H9 (cell line): ENCODE results near the gene FBXL19. TPM values are rescaled to one million over a fixed set of nuclear protein-coding genes. Genes with fewer than 3 reads are reported as not detected.

Source experiments
- DNase-seq: peaks from one replicate; pipeline ENCODE4 v3.0.0-alpha.2; 2017
- H2AFZ ChIP-seq: one replicate; pipeline ENCODE4 v1.6.1; 2013; ENCODE audit warnings: mild to moderate bottlenecking, low read length, control low read depth, moderate library complexity
- H2AK5ac ChIP-seq: 2 replicates; pipeline ENCODE4 v1.6.1; 2013; ENCODE audit warnings: low read length, control low read depth, mixed read lengths; ENCODE audit not compliant: insufficient read length
- H2BK120ac ChIP-seq: one replicate; pipeline ENCODE4 v1.6.1; 2013; ENCODE audit warnings: low read depth, mild to moderate bottlenecking, low read length, control low read depth, inconsistent platforms; ENCODE audit not compliant: poor library complexity, severe bottlenecking
- H2BK12ac ChIP-seq: 2 replicates; pipeline ENCODE4 v1.6.1; 2013; ENCODE audit warnings: low read length, control low read depth, mixed read lengths, low read depth; ENCODE audit not compliant: insufficient read length
- H2BK15ac ChIP-seq: 2 replicates; pipeline ENCODE4 v1.6.1; 2013; ENCODE audit warnings: low read depth, low read length, control low read depth
- H2BK20ac ChIP-seq: one replicate; pipeline ENCODE4 v1.6.1; 2013; ENCODE audit warnings: low read depth, mild to moderate bottlenecking, low read length, control low read depth, inconsistent platforms; ENCODE audit not compliant: poor library complexity, severe bottlenecking
- H2BK5ac ChIP-seq: 2 replicates; pipeline ENCODE4 v1.6.1; 2013; ENCODE audit warnings: low read length, control low read depth, mixed read lengths; ENCODE audit not compliant: insufficient read length
- H3K14ac ChIP-seq: 2 replicates; pipeline ENCODE4 v1.6.1; 2013; ENCODE audit warnings: low read length, control low read depth; ENCODE audit not compliant: insufficient read depth
- H3K18ac ChIP-seq: 2 replicates; pipeline ENCODE4 v1.6.1; 2013; ENCODE audit warnings: low read depth, mild to moderate bottlenecking, mixed read lengths, low read length, control low read depth; ENCODE audit not compliant: insufficient read length
- H3K23ac ChIP-seq: 2 replicates; pipeline ENCODE4 v1.6.1; 2013; ENCODE audit warnings: low read length, control low read depth, mixed read lengths, low read depth; ENCODE audit not compliant: insufficient read length
- H3K23me2 ChIP-seq: 2 replicates; pipeline ENCODE4 v1.6.1; 2013; ENCODE audit warnings: low read depth, mild to moderate bottlenecking, mixed read lengths, low read length, control low read depth; ENCODE audit not compliant: insufficient read length, poor library complexity, severe bottlenecking
- H3K27ac ChIP-seq: 2 replicates; pipeline ENCODE4 v1.5.1; 2013; ENCODE audit warnings: low read length, control low read depth, mixed read lengths, low read depth; ENCODE audit not compliant: insufficient read length
- H3K27me3 ChIP-seq: 2 replicates; pipeline ENCODE4 v1.6.1; 2013; ENCODE audit warnings: low read length, control low read depth, inconsistent platforms; ENCODE audit not compliant: insufficient read depth
- H3K4ac ChIP-seq: 2 replicates; pipeline ENCODE4 v1.6.1; 2013; ENCODE audit warnings: low read depth, mild to moderate bottlenecking, control low read depth, inconsistent platforms, low read length, moderate library complexity
- H3K4me1 ChIP-seq: 2 replicates; pipeline ENCODE4 v1.6.1; 2013; ENCODE audit warnings: low read length, control low read depth, inconsistent platforms; ENCODE audit not compliant: insufficient read depth
- H3K4me2 ChIP-seq: 2 replicates; pipeline ENCODE4 v1.6.1; 2013; ENCODE audit warnings: low read length, control low read depth, mixed read lengths; ENCODE audit not compliant: insufficient read length, insufficient read depth
- H3K56ac ChIP-seq: 2 replicates; pipeline ENCODE4 v1.6.1; 2013; ENCODE audit warnings: low read depth, mild to moderate bottlenecking, mixed read lengths, low read length, control low read depth; ENCODE audit not compliant: insufficient read length
- H3K79me1 ChIP-seq: 2 replicates; pipeline ENCODE4 v1.6.1; 2013; ENCODE audit warnings: low read depth, mild to moderate bottlenecking, moderate library complexity, low read length, control low read depth, inconsistent platforms; ENCODE audit not compliant: insufficient read depth, poor library complexity, severe bottlenecking
- H3K79me2 ChIP-seq: 2 replicates; pipeline ENCODE4 v1.6.1; 2013; ENCODE audit warnings: low read length, control low read depth, inconsistent platforms; ENCODE audit not compliant: insufficient read depth
- H3K9ac ChIP-seq: 2 replicates; pipeline ENCODE4 v1.6.1; 2013; ENCODE audit warnings: low read length, control low read depth, mixed read lengths; ENCODE audit not compliant: insufficient read length; ENCODE audit errors: extremely low read depth
- H3K9me3 ChIP-seq: one replicate; pipeline ENCODE4 v1.6.1; 2013; ENCODE audit warnings: low read depth, low read length, inconsistent platforms; ENCODE audit not compliant: control insufficient read depth
- H3T11ph ChIP-seq: one replicate; pipeline ENCODE4 v1.6.1; 2013; ENCODE audit warnings: mild to moderate bottlenecking, low read length, control low read depth, inconsistent platforms
- H4K20me1 ChIP-seq: one replicate; pipeline ENCODE4 v1.6.1; 2013; ENCODE audit not compliant: control insufficient read depth, insufficient read length, insufficient read depth
- H4K5ac ChIP-seq: 2 replicates; pipeline ENCODE4 v1.6.1; 2013; ENCODE audit warnings: low read depth, mild to moderate bottlenecking, mixed read lengths, low read length, control low read depth; ENCODE audit not compliant: insufficient read length
- H4K8ac ChIP-seq: replicated peaks from 2 replicates; pipeline ENCODE4 v1.6.1; 2013; ENCODE audit warnings: low read length, control low read depth, mixed read lengths, low read depth; ENCODE audit not compliant: insufficient read length
- H4K91ac ChIP-seq: 2 replicates; pipeline ENCODE4 v1.6.1; 2013; ENCODE audit warnings: low read depth, mild to moderate bottlenecking, moderate library complexity, mixed read lengths, low read length, control low read depth; ENCODE audit not compliant: insufficient read length
- H3K27ac Mint-ChIP-seq, 3 experiments: 2 replicates in 2 of 3; 3 replicates in 1 of 3; pipeline ENCODE4 v1.8.0; 2020 to 2021; ENCODE audit warnings: mixed read lengths in 3 of 3, mild to moderate bottlenecking in 1 of 3, moderate library complexity in 1 of 3
- H3K27me3 Mint-ChIP-seq: 2 replicates; pipeline ENCODE4 v1.8.0; 2021; ENCODE audit warnings: low read depth, mild to moderate bottlenecking, moderate library complexity, mixed read lengths
- H3K36me3 Mint-ChIP-seq, 3 experiments: 2 replicates in 2 of 3; 3 replicates in 1 of 3; pipeline ENCODE4 v1.8.0; 2020 to 2021; ENCODE audit warnings: low read depth in 3 of 3, mixed read lengths in 3 of 3; ENCODE audit not compliant: insufficient read depth in 1 of 3
- H3K4me1 Mint-ChIP-seq, 2 experiments: 2 replicates each; pipeline ENCODE4 v1.8.0; 2020; ENCODE audit warnings: mixed read lengths in 2 of 2
- H3K4me3 Mint-ChIP-seq, 2 experiments: 2 replicates in 1 of 2; 3 replicates in 1 of 2; pipeline ENCODE4 v1.8.0; 2020 to 2021; ENCODE audit warnings: mild to moderate bottlenecking in 2 of 2, mixed read lengths in 2 of 2, moderate library complexity in 1 of 2
- H3K9me3 Mint-ChIP-seq, 2 experiments: 2 replicates in 1 of 2; 3 replicates in 1 of 2; pipeline ENCODE4 v1.8.0; 2020; ENCODE audit warnings: mild to moderate bottlenecking in 2 of 2, mixed read lengths in 2 of 2, moderate library complexity in 1 of 2
- WGBS: extraction: QIAGEN DNeasy Blood & Tissue Kit; methylation state at CpG from one replicate; pipeline ENCODE4 v1.1.7; 2013; ENCODE audit warnings: missing lambda C conversion rate, low lambda C conversion rate, mixed read lengths; ENCODE audit not compliant: insufficient read length; ENCODE audit errors: extremely low coverage; 5-methylcytosine and 5-hydroxymethylcytosine counted together
- total RNA-seq: library from RNA; stranded (reverse); gene quantifications from 2 replicates; pipeline ENCODE4 v1.2.1, GENCODE V29; 2021
- TF ChIP-seq, protein P1 (sequence below): fragments of 200-600 bp; sonication (generic); conservative IDR thresholded peaks from 3 replicates; pipeline ENCODE4 v1.8.0; 2021; ENCODE audit warnings: antibody characterized with exemption, mild to moderate bottlenecking

The FBXL19 gene
- total RNA-seq, 1 experiment from 2014 or later: 66.8 TPM

- H4K8ac ChIP-seq: no peak overlapping the region
- H3K27me3 ChIP-seq: no peaks in the 10 kb centered on the region
- no peak overlapping the region for H3K4me3 Mint-ChIP-seq
- no peaks in the 10 kb centered on the region for H3K23me2 ChIP-seq
- no peaks in the 10 kb centered on the region; the same call in 1 of the 2 replicates for H3K27me3 Mint-ChIP-seq
- H3K4me1 Mint-ChIP-seq: no peaks in the 10 kb centered on the region
- no CpG with 5 or more reads among the region's 15 CpGs for WGBS
- no peak overlapping the region for H3K4me2 ChIP-seq
- no peak overlapping the region for H3K27ac ChIP-seq
- no peak overlapping the region for H3T11ph ChIP-seq
- H2AK5ac ChIP-seq: no peak overlapping the region
- H3K9me3 Mint-ChIP-seq: no peaks in the 10 kb centered on the region; a peak in 1 of 5 replicates
- no peak for DNase-seq
- H3K9me3 ChIP-seq: no peaks in the 10 kb centered on the region
- H3K79me2 ChIP-seq: no peaks in the 10 kb centered on the region
- H2AFZ ChIP-seq: no peak overlapping the region
- H2BK120ac ChIP-seq: no peak overlapping the region
- no peak overlapping the region for H3K4ac ChIP-seq
- H3K56ac ChIP-seq: no peak overlapping the region
- no peak overlapping the region for H2BK20ac ChIP-seq
- no peak overlapping the region for H3K23ac ChIP-seq
- H3K79me1 ChIP-seq: no peaks in the 10 kb centered on the region
- H3K18ac ChIP-seq: no peak overlapping the region
- TF ChIP-seq, protein P1, sequence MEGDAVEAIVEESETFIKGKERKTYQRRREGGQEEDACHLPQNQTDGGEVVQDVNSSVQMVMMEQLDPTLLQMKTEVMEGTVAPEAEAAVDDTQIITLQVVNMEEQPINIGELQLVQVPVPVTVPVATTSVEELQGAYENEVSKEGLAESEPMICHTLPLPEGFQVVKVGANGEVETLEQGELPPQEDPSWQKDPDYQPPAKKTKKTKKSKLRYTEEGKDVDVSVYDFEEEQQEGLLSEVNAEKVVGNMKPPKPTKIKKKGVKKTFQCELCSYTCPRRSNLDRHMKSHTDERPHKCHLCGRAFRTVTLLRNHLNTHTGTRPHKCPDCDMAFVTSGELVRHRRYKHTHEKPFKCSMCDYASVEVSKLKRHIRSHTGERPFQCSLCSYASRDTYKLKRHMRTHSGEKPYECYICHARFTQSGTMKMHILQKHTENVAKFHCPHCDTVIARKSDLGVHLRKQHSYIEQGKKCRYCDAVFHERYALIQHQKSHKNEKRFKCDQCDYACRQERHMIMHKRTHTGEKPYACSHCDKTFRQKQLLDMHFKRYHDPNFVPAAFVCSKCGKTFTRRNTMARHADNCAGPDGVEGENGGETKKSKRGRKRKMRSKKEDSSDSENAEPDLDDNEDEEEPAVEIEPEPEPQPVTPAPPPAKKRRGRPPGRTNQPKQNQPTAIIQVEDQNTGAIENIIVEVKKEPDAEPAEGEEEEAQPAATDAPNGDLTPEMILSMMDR: no peak
- H2BK15ac ChIP-seq: no peak overlapping the region
- no peaks in the 10 kb centered on the region for H3K4me1 ChIP-seq
- H4K5ac ChIP-seq: no peak overlapping the region
- no peaks in the 10 kb centered on the region for H4K20me1 ChIP-seq
- H3K9ac ChIP-seq: no peak overlapping the region
- H2BK5ac ChIP-seq: no peak overlapping the region
- no peak overlapping the region for H4K91ac ChIP-seq
- H3K27ac Mint-ChIP-seq: no peak overlapping the region
- H3K14ac ChIP-seq: no peak overlapping the region
- peaks cover 37 to 71% (median 67%) of the 10 kb centered on the region in 3 experiments for H3K36me3 Mint-ChIP-seq
- H2BK12ac ChIP-seq: no peak overlapping the region
Measured at GRCh38 chr16:30980023-30980371, 56.6 kb downstream of the FBXL19 start.
